Fibroblast of the aortic adventitia (primary cell): ENCODE data around the gene ATP9B. TPM values are rescaled to one million over a fixed set of nuclear protein-coding genes. Genes with fewer than 3 reads are reported as not detected.
"Not testable (repeated sequence)": the region's sequence is repeated elsewhere in the genome, so short reads cannot be mapped to it uniquely, and the experiment has no call there.

Source experiments
- DNase-seq: peaks from one replicate; pipeline ENCODE4 v3.0.0-alpha.2; 2010; ENCODE audit warnings: low read depth
- H3K4me3 ChIP-seq: 2 replicates; pipeline ENCODE4 v1.5.1; 2011; ENCODE audit warnings: low read depth, mild to moderate bottlenecking, control low read depth, low read length, moderate library complexity
- CTCF ChIP-seq: IDR thresholded peaks from 2 replicates; pipeline ENCODE4 v1.5.1; 2011; ENCODE audit warnings: mild to moderate bottlenecking, low read length, control low read depth, inconsistent platforms; ENCODE audit not compliant: insufficient read depth
- total RNA-seq: library from RNA; depleted of rRNA; stranded (reverse); fragments of >200 nt; gene quantifications from 2 replicates; pipeline ENCODE4 v1.2.3, GENCODE V29; 2012; ENCODE audit warnings: low replicate concordance

Gene ATP9B
- total RNA-seq, 1 donor, result 22.0 TPM

DNA sequence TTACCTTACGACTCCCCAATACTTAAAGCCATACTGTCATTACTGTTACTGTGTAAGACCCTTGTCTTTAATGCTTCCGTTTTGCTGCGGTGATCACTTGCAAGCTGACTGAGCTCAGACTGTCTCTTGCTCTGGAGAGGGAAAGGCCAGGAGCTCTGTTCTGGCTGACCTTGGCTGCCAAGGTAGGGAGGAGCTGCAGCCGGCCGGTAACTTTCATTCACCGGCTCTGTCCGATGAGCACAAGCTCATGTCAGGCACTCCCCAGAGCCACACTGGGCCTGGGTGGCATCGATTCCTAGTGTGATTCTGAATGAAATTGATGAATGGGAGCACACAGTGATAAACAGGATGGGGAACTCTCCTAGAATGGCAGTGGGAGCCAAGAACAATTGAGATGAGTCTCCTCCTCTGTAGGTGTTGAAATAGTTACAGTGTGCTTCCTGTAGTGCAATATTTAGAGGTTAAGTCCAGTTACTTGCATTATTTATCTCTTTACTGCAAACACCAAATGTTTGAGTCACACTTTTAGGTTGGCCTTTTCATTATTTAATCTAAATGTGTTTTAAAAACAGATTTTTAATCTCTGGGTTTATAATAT is 100.9 kb downstream of the ATP9B start:
- no peak overlapping the region for H3K4me3 ChIP-seq
- no peak for TF ChIP-seq CTCF
- peak; percentile 15 for DNase-seq

DNA sequence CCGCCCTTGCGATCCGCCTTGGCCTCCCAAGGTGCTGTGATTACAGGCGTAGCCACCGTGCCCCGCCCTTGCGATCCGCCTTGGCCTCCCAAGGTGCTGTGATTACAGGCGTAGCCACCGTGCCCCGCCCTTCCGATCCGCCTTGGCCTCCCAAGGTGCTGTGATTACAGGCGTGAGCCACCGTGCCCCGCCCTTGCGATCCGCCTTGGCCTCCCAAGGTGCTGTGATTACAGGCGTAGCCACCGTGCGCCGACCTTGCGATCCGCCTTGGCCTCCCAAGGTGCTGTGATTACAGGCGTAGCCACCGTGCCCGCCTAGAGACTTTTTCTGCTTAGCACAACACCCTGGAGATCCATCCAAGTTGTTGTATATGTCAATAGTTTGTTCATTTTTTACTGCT is 103.1 kb downstream of the ATP9B start:
- not testable (repeated sequence) for DNase-seq

DNA sequence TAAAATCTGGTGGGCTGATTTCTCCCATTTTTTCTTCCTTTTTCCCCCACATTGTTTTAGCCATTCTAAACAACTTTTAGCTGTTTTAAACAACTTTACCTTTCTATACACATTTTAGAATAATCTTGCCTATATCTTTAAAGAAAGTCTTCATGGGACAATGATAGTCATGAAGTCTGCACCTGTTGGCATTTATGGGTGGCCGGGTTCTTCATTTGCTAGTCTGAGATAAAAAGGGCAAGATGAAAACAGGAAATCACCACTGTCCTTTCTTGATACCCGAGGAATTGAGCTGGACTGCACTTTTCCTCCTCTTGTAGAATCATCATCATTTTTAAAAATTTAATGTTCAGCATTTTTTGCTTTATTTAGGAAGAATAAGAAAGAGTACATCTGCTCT is 104.5 kb downstream of the ATP9B start:
- no peak overlapping the region for H3K4me3 ChIP-seq
- DNase-seq, result no peak
- no peak for TF ChIP-seq CTCF

More for the DNA sequence above, 103.1 kb downstream of the ATP9B start:
- H3K4me3 ChIP-seq, result not testable (repeated sequence)

GRCh38 chr18:79178113-79178531 is 108.9 kb downstream of the ATP9B start:
- no peak for TF ChIP-seq CTCF
- H3K4me3 ChIP-seq, result no peak overlapping the region
- DNase-seq, result no peak

GRCh38 chr18:79182047-79182713 is 113.0 kb downstream of the ATP9B start:
- no peak for TF ChIP-seq CTCF
- no peak for DNase-seq

DNA sequence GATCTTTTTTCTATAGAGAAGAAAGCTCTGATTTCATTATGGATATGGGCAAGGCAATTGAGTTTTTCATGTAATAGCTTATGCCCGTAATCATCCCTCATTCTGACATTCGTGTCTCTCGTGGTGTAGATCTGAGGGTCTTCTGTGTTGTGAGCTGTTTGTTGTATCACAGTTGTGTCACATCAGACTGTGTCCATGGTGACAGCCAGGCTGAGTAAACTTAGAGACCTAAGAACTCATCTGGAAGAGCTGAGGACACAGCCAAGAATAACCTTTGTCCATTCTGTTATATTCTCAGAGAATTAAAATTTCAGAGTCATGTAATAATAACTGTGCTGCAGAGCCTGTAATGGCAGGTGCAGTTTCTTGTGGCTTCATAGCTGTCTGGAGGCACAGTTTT is 116.5 kb downstream of the ATP9B start:
- no peak overlapping the region for H3K4me3 ChIP-seq
- TF ChIP-seq CTCF, result no peak
- DNase-seq, result no peak

More at GRCh38 chr18:79182047-79182713, 113.0 kb downstream of the ATP9B start:
- no peak overlapping the region for H3K4me3 ChIP-seq

GRCh38 chr18:79186649-79187048 is 117.5 kb downstream of the ATP9B start:
- no peak for DNase-seq
- H3K4me3 ChIP-seq, result no peak overlapping the region
- TF ChIP-seq CTCF, result no peak
